A204.1 (cell line): Measurements from ENCODE around the gene OR4C13.
A peak's percentile ranks its signal among the peaks of the same experiment; 100 is the strongest.
"Not testable (repeated sequence)": the region's sequence is repeated elsewhere in the genome, so short reads cannot be mapped to it uniquely, and the experiment has no call there.

Experiments used
- FAIRE-seq: peaks from 2 replicates; lab custom pipeline; 2012; peaks lifted over from hg19 to GRCh38; lab: Jason Lieb, UNC

OR4C13 gene

GRCh38 chr11:49952091-49952490 lies at the start of gene OR4C13:
Gene OR4C13 (plus strand): TSS chr11:49952391. CDS start chr11:49952423, 32 bp downstream.
- FAIRE-seq, result peak; percentile 3

GRCh38 chr11:49911516-49911915 lies 40.7 kb upstream of the OR4C13 start:
- not testable (repeated sequence) for FAIRE-seq

GRCh38 chr11:49948701-49949100 lies 3.5 kb upstream of the OR4C13 start:
- not testable (repeated sequence) for FAIRE-seq

GRCh38 chr11:49973439-49973838 lies 21.2 kb downstream of the OR4C13 start:
- FAIRE-seq, result peak; percentile 60

GRCh38 chr11:49982435-49982834 lies 30.2 kb downstream of the OR4C13 start, which contains the start of gene OR4C12:
Gene OR4C12 (minus strand): TSS chr11:49982535. CDS start chr11:49982501, 34 bp downstream.
- not testable (repeated sequence) for FAIRE-seq

GRCh38 chr11:49995565-49995964 lies 43.4 kb downstream of the OR4C13 start:
- no peak for FAIRE-seq
